SK-N-SH (cell line): ENCODE results near the gene FANCG. TPM values are rescaled to one million over a fixed set of nuclear protein-coding genes. Genes with fewer than 3 reads are reported as not detected.

Source experiments
- CTCF ChIA-PET: fragments of 300-600, 350-600 bp; formaldehyde crosslinking; extraction: SDS; loops from one replicate; lab custom pipeline; 2021; lab: Yijun Ruan, JAX
- POLR2A ChIA-PET: fragments of 350-600 bp; sonication (Branson Sonifier 250); formaldehyde crosslinking; extraction: SDS; loops from one replicate; lab custom pipeline; 2020; ENCODE audit warnings: antibody characterized with exemption, inconsistent platforms; lab: Yijun Ruan, JAX
- DNase-seq: peaks from one replicate; pipeline ENCODE4 v3.0.0; 2012
- H2AFZ ChIP-seq: fragments of 200-600 bp; sonication (generic); 2 replicates; pipeline ENCODE4 v1.8.1; 2016; ENCODE audit warnings: antibody characterized with exemption, mild to moderate bottlenecking, low read depth
- H3F3A ChIP-seq: fragments of 200-600 bp; sonication (generic); replicated peaks from 2 replicates; pipeline ENCODE3; 2016; ENCODE audit warnings: antibody characterized with exemption, mild to moderate bottlenecking; ENCODE audit not compliant: insufficient read depth
- H3K27ac ChIP-seq, 2 experiments: fragments of 200-500 bp in 1 of 2; fragments of 200-600 bp in 1 of 2; sonication (Bioruptor generic) in 1 of 2; sonication (generic), shearing (Covaris generic) in 1 of 2; 2 replicates each; pipeline versions ENCODE4 v1.5.1 to v1.6.1; 2014 to 2016; ENCODE audit warnings: low read depth in 2 of 2, inconsistent platforms in 1 of 2, low read length in 1 of 2, mild to moderate bottlenecking in 1 of 2, mixed read lengths in 1 of 2
- H3K27me3 ChIP-seq: fragments of 200-600 bp; sonication (generic), shearing (Covaris generic); 2 replicates; pipeline ENCODE4 v1.6.1; 2016; ENCODE audit warnings: mixed run types; ENCODE audit not compliant: insufficient read depth
- H3K36me3 ChIP-seq, 2 experiments: fragments of 200-500 bp in 1 of 2; fragments of 200-600 bp in 1 of 2; sonication (Bioruptor generic) in 1 of 2; sonication (generic) in 1 of 2; replicated peaks in 1 of 2; 2 replicates each; pipeline versions ENCODE3 to v1.5.1; 2014 to 2016; ENCODE audit warnings: low read length in 1 of 2, mild to moderate bottlenecking in 1 of 2; ENCODE audit not compliant: insufficient read depth in 2 of 2, control insufficient read depth in 1 of 2
- H3K4me1 ChIP-seq, 2 experiments: fragments of 200-500 bp in 1 of 2; fragments of 200-600 bp in 1 of 2; sonication (Bioruptor generic) in 1 of 2; sonication (generic), shearing (Covaris generic) in 1 of 2; 2 replicates each; pipeline versions ENCODE4 v1.5.1 to v1.6.1; 2014 to 2016; ENCODE audit warnings: low read depth in 1 of 2, low read length in 1 of 2, mixed run types in 1 of 2; ENCODE audit not compliant: insufficient read depth in 2 of 2, control insufficient read depth in 1 of 2
- H3K4me2 ChIP-seq: fragments of 200-600 bp; sonication (generic), shearing (Covaris generic); 2 replicates; pipeline ENCODE4 v1.6.1; 2017; ENCODE audit warnings: mixed run types
- H3K4me3 ChIP-seq, 2 experiments: fragments of 200-500 bp in 1 of 2; fragments of 200-600 bp in 1 of 2; sonication (Bioruptor generic) in 1 of 2; sonication (generic), shearing (Covaris generic) in 1 of 2; 2 replicates each; pipeline versions ENCODE4 v1.5.1 to v1.8.1; 2014 to 2016; ENCODE audit warnings: low read depth in 2 of 2, inconsistent platforms in 1 of 2, low read length in 1 of 2, mild to moderate bottlenecking in 1 of 2, mixed read lengths in 1 of 2, moderate library complexity in 1 of 2
- H3K79me2 ChIP-seq: fragments of 200-600 bp; sonication (generic); 2 replicates; pipeline ENCODE4 v1.8.1; 2017; ENCODE audit warnings: mild to moderate bottlenecking; ENCODE audit not compliant: insufficient read depth
- H3K9ac ChIP-seq: fragments of 200-600 bp; sonication (generic); 2 replicates; pipeline ENCODE4 v1.6.1; 2017; ENCODE audit warnings: mixed run types
- H3K9me2 ChIP-seq: fragments of 200-600 bp; sonication (generic); 2 replicates; pipeline ENCODE4 v1.6.1; 2017; ENCODE audit warnings: mixed run types
- H3K9me3 ChIP-seq: fragments of 200-600 bp; sonication (generic); 2 replicates; pipeline ENCODE4 v1.6.1; 2017; ENCODE audit warnings: mixed run types, mild to moderate bottlenecking, moderate library complexity
- H4K20me1 ChIP-seq: fragments of 200-600 bp; sonication (generic); 2 replicates; pipeline ENCODE4 v1.6.1; 2017; ENCODE audit warnings: mild to moderate bottlenecking, mixed run types; ENCODE audit not compliant: insufficient read depth
- EZH2phosphoT487 ChIP-seq: fragments of 200-600 bp; sonication (generic); IDR thresholded peaks from 2 replicates; pipeline ENCODE4 v1.6.1; 2017; ENCODE audit warnings: low read depth, mixed run types, mild to moderate bottlenecking, antibody characterized with exemption, moderate library complexity, borderline replicate concordance
- FOSL2 ChIP-seq: IDR thresholded peaks from 2 replicates; pipeline ENCODE4 v1.4.0; 2012; ENCODE audit warnings: low read depth, mild to moderate bottlenecking, moderate library complexity, borderline replicate concordance
- FOXJ3 ChIP-seq: sonication (generic); formaldehyde crosslinking; IDR thresholded peaks from 2 replicates; pipeline ENCODE4 v1.5.1; 2020; ENCODE audit warnings: mild to moderate bottlenecking, missing genetic modification reagents
- FOXM1 ChIP-seq: IDR thresholded peaks from 2 replicates; pipeline ENCODE4 v1.4.0; 2012; ENCODE audit warnings: low read depth, mild to moderate bottlenecking
- NFIC ChIP-seq: IDR thresholded peaks from 2 replicates; pipeline ENCODE4 v1.4.0; 2012; ENCODE audit warnings: borderline replicate concordance
- RCOR1 ChIP-seq: fragments of 150-350 bp; IDR thresholded peaks from 2 replicates; pipeline ENCODE4 v1.6.1; 2017; ENCODE audit warnings: antibody characterized with exemption, low read length
- RFX5 ChIP-seq: IDR thresholded peaks from 2 replicates; pipeline ENCODE4 v1.6.1; 2012; ENCODE audit warnings: mild to moderate bottlenecking, improper control_type of control experiment, low read length
- TAF1 ChIP-seq: IDR thresholded peaks from 2 replicates; pipeline ENCODE4 v1.6.1; 2012; ENCODE audit warnings: low read depth, mild to moderate bottlenecking, low read length, moderate library complexity, borderline replicate concordance
- TEAD4 ChIP-seq: IDR thresholded peaks from 2 replicates; pipeline ENCODE4 v1.4.0; 2012; ENCODE audit warnings: mild to moderate bottlenecking, borderline replicate concordance; ENCODE audit not compliant: insufficient read depth
- YY1 ChIP-seq: IDR thresholded peaks from 2 replicates; pipeline ENCODE4 v1.4.0; 2012; ENCODE audit warnings: low read depth, mild to moderate bottlenecking
- WGBS: methylation state at CpG from one replicate; pipeline ENCODE4 v1.1.6; 2017; ENCODE audit warnings: low lambda C conversion rate; 5-methylcytosine and 5-hydroxymethylcytosine counted together
- polyA plus RNA-seq, 3 experiments: library from polyadenylated mRNA; depleted of rRNA; stranded (reverse); fragments of >200 nt; gene quantifications; 2 replicates each; pipeline ENCODE4 v1.2.3, GENCODE V29; 2012
- TF ChIP-seq, protein P1 (sequence below): fragments of 150-350 bp; IDR thresholded peaks from 2 replicates; pipeline ENCODE4 v1.6.1; 2017; ENCODE audit warnings: antibody characterized with exemption, low read length, low read depth, borderline replicate concordance
- TF ChIP-seq, protein P2 (sequence below): IDR thresholded peaks from 2 replicates; pipeline ENCODE4; 2012
- TF ChIP-seq, protein P3 (sequence below): IDR thresholded peaks from 2 replicates; pipeline ENCODE4 v1.4.0; 2012; ENCODE audit warnings: low read depth, borderline replicate concordance
- TF ChIP-seq, protein P4 (sequence below): fragments of 150-350 bp; IDR thresholded peaks from 2 replicates; pipeline ENCODE4 v1.6.1; 2016; ENCODE audit warnings: mild to moderate bottlenecking, low read depth, low read length

Gene FANCG
- polyA plus RNA-seq, 1 of the 3 experiments (the other 2 are of a cell fraction): 25.6 TPM

DNA sequence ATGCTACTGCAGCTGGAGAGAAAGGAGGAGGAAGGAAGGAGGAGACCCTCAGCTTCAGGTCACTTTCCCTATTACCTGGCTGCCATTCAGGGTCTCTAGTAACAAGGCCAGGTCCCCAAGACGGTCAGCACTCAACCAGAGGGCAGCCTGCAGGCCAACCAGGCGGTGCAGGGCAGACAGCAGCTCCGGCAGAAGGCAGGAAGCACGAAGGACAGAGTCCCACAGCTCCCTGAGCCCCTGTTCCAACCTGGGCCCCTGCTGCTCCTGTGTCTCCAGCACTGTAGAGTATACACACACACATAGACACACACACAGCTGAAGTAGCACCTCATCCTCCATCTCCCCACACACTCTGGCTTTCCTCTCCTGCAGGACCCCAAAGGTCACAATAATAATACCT lies 1.7 kb downstream of the FANCG start:
- H3K9me3 ChIP-seq: no peaks in the 10 kb centered on the region
- H3K9ac ChIP-seq: peak overlapping the region; percentile 75
- no peak overlapping the region for H2AFZ ChIP-seq
- peak overlapping the region in 1 of 2 experiments; percentile 74; a peak in 3 of 4 replicates for H3K4me3 ChIP-seq
- peaks cover 29% of the 10 kb centered on the region for H3K79me2 ChIP-seq
- H3K36me3 ChIP-seq: peaks cover 6 to 37% of the 10 kb centered on the region in 2 experiments
- POLR2A ChIA-PET: interaction anchor here (0.6 to 2.9 kb wide), 3 partner anchors 16 to 26 kb away, joined by 4 to 29 read pairs (median 18); partner anchors contain the start of gene STOML2
- no peak for TF ChIP-seq YY1
- no peak for TF ChIP-seq RCOR1
- TF ChIP-seq, protein P1, sequence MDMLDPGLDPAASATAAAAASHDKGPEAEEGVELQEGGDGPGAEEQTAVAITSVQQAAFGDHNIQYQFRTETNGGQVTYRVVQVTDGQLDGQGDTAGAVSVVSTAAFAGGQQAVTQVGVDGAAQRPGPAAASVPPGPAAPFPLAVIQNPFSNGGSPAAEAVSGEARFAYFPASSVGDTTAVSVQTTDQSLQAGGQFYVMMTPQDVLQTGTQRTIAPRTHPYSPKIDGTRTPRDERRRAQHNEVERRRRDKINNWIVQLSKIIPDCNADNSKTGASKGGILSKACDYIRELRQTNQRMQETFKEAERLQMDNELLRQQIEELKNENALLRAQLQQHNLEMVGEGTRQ: no peak
- TF ChIP-seq, protein P2, sequence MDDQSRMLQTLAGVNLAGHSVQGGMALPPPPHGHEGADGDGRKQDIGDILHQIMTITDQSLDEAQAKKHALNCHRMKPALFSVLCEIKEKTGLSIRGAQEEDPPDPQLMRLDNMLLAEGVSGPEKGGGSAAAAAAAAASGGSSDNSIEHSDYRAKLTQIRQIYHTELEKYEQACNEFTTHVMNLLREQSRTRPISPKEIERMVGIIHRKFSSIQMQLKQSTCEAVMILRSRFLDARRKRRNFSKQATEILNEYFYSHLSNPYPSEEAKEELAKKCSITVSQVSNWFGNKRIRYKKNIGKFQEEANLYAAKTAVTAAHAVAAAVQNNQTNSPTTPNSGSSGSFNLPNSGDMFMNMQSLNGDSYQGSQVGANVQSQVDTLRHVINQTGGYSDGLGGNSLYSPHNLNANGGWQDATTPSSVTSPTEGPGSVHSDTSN: no peak
- TF ChIP-seq TAF1: no peak
- no peak for TF ChIP-seq TEAD4
- TF ChIP-seq EZH2phosphoT487: no peak
- TF ChIP-seq NFIC: no peak
- TF ChIP-seq, protein P3, sequence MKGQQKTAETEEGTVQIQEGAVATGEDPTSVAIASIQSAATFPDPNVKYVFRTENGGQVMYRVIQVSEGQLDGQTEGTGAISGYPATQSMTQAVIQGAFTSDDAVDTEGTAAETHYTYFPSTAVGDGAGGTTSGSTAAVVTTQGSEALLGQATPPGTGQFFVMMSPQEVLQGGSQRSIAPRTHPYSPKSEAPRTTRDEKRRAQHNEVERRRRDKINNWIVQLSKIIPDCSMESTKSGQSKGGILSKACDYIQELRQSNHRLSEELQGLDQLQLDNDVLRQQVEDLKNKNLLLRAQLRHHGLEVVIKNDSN: no peak
- TF ChIP-seq, protein P4, sequence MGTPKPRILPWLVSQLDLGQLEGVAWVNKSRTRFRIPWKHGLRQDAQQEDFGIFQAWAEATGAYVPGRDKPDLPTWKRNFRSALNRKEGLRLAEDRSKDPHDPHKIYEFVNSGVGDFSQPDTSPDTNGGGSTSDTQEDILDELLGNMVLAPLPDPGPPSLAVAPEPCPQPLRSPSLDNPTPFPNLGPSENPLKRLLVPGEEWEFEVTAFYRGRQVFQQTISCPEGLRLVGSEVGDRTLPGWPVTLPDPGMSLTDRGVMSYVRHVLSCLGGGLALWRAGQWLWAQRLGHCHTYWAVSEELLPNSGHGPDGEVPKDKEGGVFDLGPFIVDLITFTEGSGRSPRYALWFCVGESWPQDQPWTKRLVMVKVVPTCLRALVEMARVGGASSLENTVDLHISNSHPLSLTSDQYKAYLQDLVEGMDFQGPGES: no peak
- TF ChIP-seq RFX5: no peak
- TF ChIP-seq, all 33 proteins: peak for 0
- no peak overlapping the region for H3K27ac ChIP-seq
- no peak for DNase-seq
- H3K27me3 ChIP-seq: no peaks in the 10 kb centered on the region
- no peaks in the 10 kb centered on the region for H4K20me1 ChIP-seq
- H3K4me1 ChIP-seq: peaks cover 12 to 16% of the 10 kb centered on the region in 2 experiments
- H3K9me2 ChIP-seq: no peaks in the 10 kb centered on the region
- peak overlapping the region; percentile 91 for H3K4me2 ChIP-seq
- H3F3A ChIP-seq: peaks cover 12% of the 10 kb centered on the region
- no CpG with 5 or more reads among the region's 4 CpGs for WGBS
- CTCF ChIA-PET: interaction anchor here (1.2 to 2.6 kb wide), 6 partner anchors 12 to 178 kb away, joined by 3 to 12 read pairs (median 8); partner anchors contain the start of genes PIGO and STOML2

DNA sequence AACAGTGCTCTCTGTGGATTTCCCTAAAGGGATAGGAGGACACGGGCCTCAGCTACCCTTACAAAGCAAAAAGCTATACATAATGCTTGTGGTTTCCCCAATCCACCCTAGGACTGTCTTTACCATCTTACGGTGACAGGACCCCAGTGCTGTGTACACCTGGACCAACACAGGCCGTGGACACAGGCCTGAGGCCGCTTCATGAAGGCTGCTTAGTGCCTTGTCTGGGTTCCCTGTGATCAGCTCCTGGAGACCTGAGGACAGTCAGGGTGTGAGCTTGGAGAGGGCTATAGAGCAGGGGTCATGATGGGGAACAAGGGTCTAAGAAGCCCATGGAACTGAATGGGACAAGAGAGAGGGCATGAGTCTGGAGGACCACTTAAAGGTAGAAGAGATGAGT lies 2.9 kb downstream of the FANCG start:
- 100% methylated on average over 3 of the region's 4 CpGs for WGBS
- POLR2A ChIA-PET: no interaction called here
- H3F3A ChIP-seq: peaks cover 18% of the 10 kb centered on the region
- TF ChIP-seq FOXM1 (no peak), FOSL2 (no peak), TEAD4 (no peak), FOXJ3 (CRISPR knock-in tag) (no peak), RCOR1 (no peak)
- TF ChIP-seq, protein P4: no peak
- TF ChIP-seq, all 33 proteins: peak for 0
- no peaks in the 10 kb centered on the region for H3K9me2 ChIP-seq
- H3K9ac ChIP-seq: no peak overlapping the region
- H3K36me3 ChIP-seq: peaks cover 6 to 37% of the 10 kb centered on the region in 2 experiments
- H3K27me3 ChIP-seq: no peaks in the 10 kb centered on the region
- H3K4me2 ChIP-seq: no peak overlapping the region
- peaks cover 5% of the 10 kb centered on the region; the same call in 1 of the 2 replicates for H4K20me1 ChIP-seq
- peaks cover 14 to 18% of the 10 kb centered on the region in 2 experiments for H3K4me1 ChIP-seq
- H3K9me3 ChIP-seq: no peaks in the 10 kb centered on the region
- H3K4me3 ChIP-seq: no peak overlapping the region
- no peak for DNase-seq
- CTCF ChIA-PET: interaction anchor here (0.8 to 2.6 kb wide), 6 partner anchors 11 to 177 kb away, joined by 3 to 12 read pairs (median 5); partner anchors contain the start of genes PIGO and STOML2
- no peak overlapping the region for H2AFZ ChIP-seq
- H3K27ac ChIP-seq: no peak overlapping the region
- peaks cover 30% of the 10 kb centered on the region for H3K79me2 ChIP-seq
